ENCODE data around the gene RPGRIP1. TPM values are rescaled to one million over a fixed set of nuclear protein-coding genes. Genes with fewer than 3 reads are reported as not detected.
A peak's percentile ranks its signal among the peaks of the same experiment; 100 is the strongest.

The RPGRIP1 gene
- total RNA-seq, 1 experiment from 2014 or later, result 0.07 TPM

- Mint-ChIP-seq H3K36me3 (ENCODE audit: insufficient read depth in 1 of 3, low read depth in 3 of 3) (peaks cover 80 to 96% (median 87%) of the 10 kb centered on the region in 3 experiments), H3K27ac (peak overlapping the region; percentile 28 to 83 (median 31); a peak in 4 of 7 replicates), H3K9me3 (peaks cover 2% of the 10 kb centered on the region in 2 experiments; a peak in 4 of 5 replicates), H3K4me1 (peaks cover 46 to 67% of the 10 kb centered on the region in 2 experiments), H3K4me3 (peak overlapping the region; percentile 100), H3K27me3 (ENCODE audit: low read depth) (peaks cover 2% of the 10 kb centered on the region; the same call in 1 of the 2 replicates)
- no peak for TF ChIP-seq CTCF (conservative IDR thresholded peaks at IDR 0.05)
- H3K4me1 ChIP-seq (ENCODE audit: insufficient read depth, low read length), result peaks cover 2% of the 10 kb centered on the region; the same call in 1 of the 2 replicates
- no peak overlapping the region for H2AK5ac ChIP-seq (ENCODE audit: insufficient read length, low read length)
- no peak overlapping the region for H2AFZ ChIP-seq (ENCODE audit: low read length)
- H3K4ac ChIP-seq (ENCODE audit: low read depth, low read length), result no peak overlapping the region
- no peaks in the 10 kb centered on the region for H4K20me1 ChIP-seq (ENCODE audit: control insufficient read depth, insufficient read depth, insufficient read length)
- no peak overlapping the region for H4K91ac ChIP-seq (ENCODE audit: insufficient read length, low read depth, low read length)
- H2BK20ac ChIP-seq (ENCODE audit: low read depth, low read length, poor library complexity, severe bottlenecking), result no peak overlapping the region
- H3K79me2 ChIP-seq (ENCODE audit: insufficient read depth, low read length), result peaks cover 87% of the 10 kb centered on the region
- H3K56ac ChIP-seq (ENCODE audit: insufficient read length, low read depth, low read length), result no peak overlapping the region
- no peak overlapping the region for H2BK120ac ChIP-seq (ENCODE audit: low read depth, low read length, poor library complexity, severe bottlenecking)
- peak overlapping the region; percentile 87 for H3K4me2 ChIP-seq (ENCODE audit: insufficient read depth, insufficient read length, low read length)
- no CpG with 5 or more reads among the region's 4 CpGs for WGBS (ENCODE audit: extremely low coverage, insufficient read length, low lambda C conversion rate)
- H3K27me3 ChIP-seq (ENCODE audit: insufficient read depth, low read length), result no peaks in the 10 kb centered on the region
- DNase-seq, result no peak
- peaks cover 3% of the 10 kb centered on the region for H3K79me1 ChIP-seq (ENCODE audit: insufficient read depth, low read depth, low read length, poor library complexity, severe bottlenecking)
- H3K23ac ChIP-seq (ENCODE audit: insufficient read length, low read depth, low read length), result no peak overlapping the region
- H3K27ac ChIP-seq (ENCODE audit: insufficient read length, low read depth, low read length), result no peak overlapping the region
- H2BK15ac ChIP-seq (ENCODE audit: low read depth, low read length), result no peak overlapping the region
- no peak overlapping the region for H3K18ac ChIP-seq (ENCODE audit: insufficient read length, low read depth, low read length)
- no peak overlapping the region for H3K14ac ChIP-seq (ENCODE audit: insufficient read depth, low read length)
- peaks cover 6% of the 10 kb centered on the region for H3K23me2 ChIP-seq (ENCODE audit: insufficient read length, low read depth, low read length, poor library complexity, severe bottlenecking)
- no peak overlapping the region for H3K9ac ChIP-seq (ENCODE audit: extremely low read depth, insufficient read length, low read length)
- H2BK5ac ChIP-seq (ENCODE audit: insufficient read length, low read length), result no peak overlapping the region
- no peaks in the 10 kb centered on the region for H3K9me3 ChIP-seq (ENCODE audit: control insufficient read depth, low read depth, low read length)
- H4K5ac ChIP-seq (ENCODE audit: insufficient read length, low read depth, low read length), result no peak overlapping the region
- H3T11ph ChIP-seq (ENCODE audit: low read length), result no peak overlapping the region
- no peak overlapping the region for H4K8ac ChIP-seq (replicated peaks; ENCODE audit: insufficient read length, low read depth, low read length)
- no peak overlapping the region for H2BK12ac ChIP-seq (ENCODE audit: insufficient read length, low read depth, low read length)
Measured at GRCh38 chr14:21264025-21264801, 15.7 kb upstream of the RPGRIP1 start.
